GM23338 (cell line): ENCODE measurements around the gene EPHB6. TPM values are rescaled to one million over a fixed set of nuclear protein-coding genes. Genes with fewer than 3 reads are reported as not detected.

Source experiments
- CREB1 ChIP-seq: fragments of 250-450 bp; sonication (Bioruptor Pico); IDR thresholded peaks from 2 replicates; pipeline ENCODE4 v1.5.0; 2020; ENCODE audit warnings: low read depth, mild to moderate bottlenecking, moderate library complexity
- CTCF ChIP-seq, 2 experiments: fragments of 200-600 bp in 1 of 2; sonication (generic) in 1 of 2; conservative IDR thresholded peaks; 2 replicates each; pipeline versions ENCODE4 v1.5.1 to v1.6.1; 2016 to 2017; ENCODE audit warnings: antibody characterized with exemption in 2 of 2, low read depth in 2 of 2, mild to moderate bottlenecking in 2 of 2, moderate library complexity in 1 of 2
- EZH2 ChIP-seq: fragments of 200-600 bp; sonication (generic); IDR thresholded peaks from one replicate; pipeline ENCODE4 v1.8.0; 2017; ENCODE audit warnings: antibody characterized with exemption, mild to moderate bottlenecking, low read depth; ENCODE audit not compliant: unreplicated experiment
- EZH2phosphoT487 ChIP-seq: fragments of 200-600 bp; sonication (generic); IDR thresholded peaks from one replicate; pipeline ENCODE4 v1.8.1; 2018; ENCODE audit warnings: antibody characterized with exemption; ENCODE audit not compliant: unreplicated experiment
- JUNB ChIP-seq: IDR thresholded peaks from one replicate; pipeline ENCODE4 v1.6.1; 2016; ENCODE audit warnings: antibody characterized with exemption; ENCODE audit not compliant: unreplicated experiment
- NANOG ChIP-seq: IDR thresholded peaks from 2 replicates; pipeline ENCODE4 v1.6.1; 2016; ENCODE audit warnings: antibody characterized with exemption, borderline replicate concordance
- POLR2AphosphoS5 ChIP-seq: IDR thresholded peaks from 2 replicates; pipeline ENCODE4 v1.6.1; 2016; ENCODE audit warnings: antibody characterized with exemption, low read depth
- REST ChIP-seq: IDR thresholded peaks from one replicate; pipeline ENCODE4 v1.6.1; 2018; ENCODE audit warnings: antibody characterized with exemption; ENCODE audit not compliant: unreplicated experiment
- STAT1 ChIP-seq: IDR thresholded peaks from one replicate; pipeline ENCODE4 v1.6.1; 2016; ENCODE audit warnings: antibody characterized with exemption; ENCODE audit not compliant: unreplicated experiment
- ZNF331 ChIP-seq: fragments of 250-450 bp; sonication (Bioruptor Pico); IDR thresholded peaks from 2 replicates; pipeline ENCODE4 v1.5.0; 2020; ENCODE audit warnings: low read depth, mild to moderate bottlenecking, moderate library complexity
- ZNF462 ChIP-seq: fragments of 250-450 bp; sonication (Bioruptor Pico); IDR thresholded peaks from 2 replicates; pipeline ENCODE4 v1.5.0; 2020; ENCODE audit warnings: mild to moderate bottlenecking, moderate library complexity
- polyA plus RNA-seq: library from polyadenylated mRNA; unstranded; fragments of >200 nt; fragmentation: Nextera tagmentation; extraction: Ambion mirVana; gene quantifications from 2 replicates; pipeline ENCODE4 v1.2.1, GENCODE V29; 2016
- total RNA-seq: library from RNA; depleted of rRNA; stranded (reverse); fragments of >200 nt; shearing (Covaris generic); gene quantifications from 2 replicates; pipeline ENCODE4 v1.2.3, GENCODE V29; 2014

EPHB6 gene
- total and polyA plus RNA-seq, 2 experiments from 2014 or later: 20.8 to 27.5 TPM

- TF ChIP-seq ZNF462 (CRISPR knock-in tag) (no peak), CTCF (conservative IDR thresholded peaks at IDR 0.05; ENCODE audit: low read depth in 2 of 2) (no peak), EZH2phosphoT487 (no peak), CREB1 (no peak), POLR2AphosphoS5 (no peak), STAT1 (no peak), JUNB (no peak), NANOG (no peak), REST (no peak), ZNF331 (CRISPR knock-in tag) (no peak), EZH2 (no peak)
Measured at GRCh38 chr7:142869434-142869833, 14.6 kb downstream of the EPHB6 start (continued).
